ENCODE results near the gene PXDN.

Gene PXDN

DNA sequence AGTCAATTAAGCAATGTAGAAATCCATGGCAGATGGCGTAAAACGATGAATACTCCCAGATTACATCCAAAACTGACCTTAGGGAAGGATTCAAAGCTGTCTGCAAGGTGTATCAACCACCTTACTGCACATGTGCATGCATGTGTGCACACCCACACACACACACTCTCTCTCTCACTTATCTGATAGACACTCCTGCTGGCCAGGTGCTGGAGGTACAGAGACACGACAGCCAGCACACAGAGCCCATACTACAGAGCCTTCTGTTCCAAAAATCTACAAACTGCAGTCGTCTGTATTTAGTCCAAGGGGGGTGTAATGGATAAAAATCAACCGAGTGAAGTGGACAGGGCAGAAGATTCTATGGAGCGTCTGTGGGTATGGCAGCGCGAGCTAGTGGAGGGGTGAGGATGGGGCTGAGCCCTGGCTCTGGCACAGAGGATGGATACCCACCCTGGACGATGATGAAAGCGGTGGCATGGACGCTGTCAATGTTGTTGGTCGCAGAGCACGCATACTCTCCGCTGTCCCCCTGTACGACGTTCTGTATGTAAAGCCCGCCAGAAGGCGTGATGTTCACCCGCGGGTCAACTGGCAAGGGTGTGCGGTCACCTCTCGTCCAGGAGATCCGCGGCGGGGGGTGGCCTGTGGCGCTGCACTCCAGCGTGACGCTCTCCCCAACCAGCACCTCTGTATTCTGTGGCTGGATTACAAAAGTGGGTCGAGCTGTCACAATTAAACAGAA lies 78.4 kb downstream of the PXDN start:
- H3K27me3 ChIP-seq (ENCODE audit: insufficient read depth, insufficient read length) = no peaks in the 10 kb centered on the region
- TF ChIP-seq SUZ12 (IDR thresholded peaks at IDR 0.05; ENCODE audit: extremely low read depth, insufficient read depth, insufficient read length) (no peak), YY1 (IDR thresholded peaks at IDR 0.05; ENCODE audit: insufficient read depth, insufficient read length) (no peak), ZNF274 (IDR thresholded peaks at IDR 0.05; ENCODE audit: low read depth, low read length) (no peak)
- no peak overlapping the region for H3K9ac ChIP-seq (ENCODE audit: insufficient read length, low read depth)
- H3K36me3 ChIP-seq (ENCODE audit: insufficient read depth, insufficient read length, low read length) = peaks cover 62% of the 10 kb centered on the region
- no peak for DNase-seq (ENCODE audit: low read depth, low spot score)
- H3K4me3 ChIP-seq (ENCODE audit: insufficient read length, low read depth) = no peak overlapping the region
- no peaks in the 10 kb centered on the region for H3K4me1 ChIP-seq (ENCODE audit: insufficient read depth, insufficient read length)
- H3K9me3 ChIP-seq (ENCODE audit: insufficient read depth, low read length) = no peaks in the 10 kb centered on the region

DNA sequence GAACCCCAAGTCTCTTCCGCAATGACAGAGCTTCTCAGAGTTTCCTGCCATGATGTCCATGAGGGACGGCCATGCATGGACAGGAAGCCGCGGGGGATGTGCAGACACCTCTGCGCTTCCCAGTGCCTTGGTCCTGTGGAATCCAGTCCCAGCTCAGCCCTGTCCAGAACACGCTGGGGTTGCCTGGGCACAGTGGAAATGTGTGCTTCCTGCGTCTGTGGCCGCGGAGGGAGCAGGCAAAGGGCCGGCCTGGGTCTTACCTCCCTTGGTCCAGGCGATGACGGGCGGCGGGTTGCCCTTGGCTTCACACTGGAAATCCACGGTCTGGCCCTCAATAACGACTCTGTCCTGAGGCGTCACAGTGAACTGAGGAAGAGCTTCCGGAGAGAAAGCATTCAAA lies 79.6 kb downstream of the PXDN start:
- Histone ChIP-seq H3K4me1 (ENCODE audit: insufficient read depth, insufficient read length) (no peaks in the 10 kb centered on the region), H3K27me3 (ENCODE audit: insufficient read depth, insufficient read length) (no peaks in the 10 kb centered on the region), H3K9me3 (ENCODE audit: insufficient read depth, low read length) (no peaks in the 10 kb centered on the region), H3K9ac (ENCODE audit: insufficient read length, low read depth) (no peak overlapping the region), H3K4me3 (ENCODE audit: insufficient read length, low read depth) (no peak overlapping the region), H3K36me3 (ENCODE audit: insufficient read depth, insufficient read length, low read length) (peaks cover 66% of the 10 kb centered on the region)
- DNase-seq (ENCODE audit: low read depth, low spot score) = no peak
- TF ChIP-seq SUZ12 (IDR thresholded peaks at IDR 0.05; ENCODE audit: extremely low read depth, insufficient read depth, insufficient read length) (no peak), YY1 (IDR thresholded peaks at IDR 0.05; ENCODE audit: insufficient read depth, insufficient read length) (no peak), ZNF274 (IDR thresholded peaks at IDR 0.05; ENCODE audit: low read depth, low read length) (no peak)

DNA sequence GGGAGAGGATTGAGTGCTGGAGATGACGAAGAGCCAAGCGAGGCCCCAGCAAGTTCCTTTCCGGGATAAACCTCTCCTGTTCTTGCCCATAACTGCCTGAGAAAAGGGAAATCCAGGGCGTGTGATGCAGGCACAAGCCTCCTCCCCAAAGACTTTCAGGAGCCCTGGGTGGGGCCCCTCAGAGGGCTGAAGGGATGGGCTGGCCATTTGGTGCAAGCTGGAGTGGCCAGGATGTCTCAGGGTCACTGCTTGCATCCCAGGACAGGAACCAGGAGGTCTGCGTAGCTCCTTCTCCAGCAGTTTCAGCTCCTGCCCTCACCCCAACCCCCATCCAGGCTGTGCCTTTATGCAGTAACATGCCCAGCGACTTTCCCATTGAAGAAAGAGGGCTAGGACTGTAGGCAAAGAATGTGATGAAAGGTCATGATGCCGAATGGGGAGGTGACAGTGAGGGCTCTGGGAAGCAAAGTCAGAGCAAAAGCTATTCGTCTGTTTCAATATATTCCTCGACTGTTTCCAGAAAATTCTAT lies 80.2 kb downstream of the PXDN start:
- peaks cover 71% of the 10 kb centered on the region for H3K36me3 ChIP-seq (ENCODE audit: insufficient read depth, insufficient read length, low read length)
- no peak for TF ChIP-seq ZNF274 (IDR thresholded peaks at IDR 0.05; ENCODE audit: low read depth, low read length)
- TF ChIP-seq YY1 (IDR thresholded peaks at IDR 0.05; ENCODE audit: insufficient read depth, insufficient read length) = no peak
- TF ChIP-seq SUZ12 (IDR thresholded peaks at IDR 0.05; ENCODE audit: extremely low read depth, insufficient read depth, insufficient read length) = no peak
- no peak for DNase-seq (ENCODE audit: low read depth, low spot score)

DNA sequence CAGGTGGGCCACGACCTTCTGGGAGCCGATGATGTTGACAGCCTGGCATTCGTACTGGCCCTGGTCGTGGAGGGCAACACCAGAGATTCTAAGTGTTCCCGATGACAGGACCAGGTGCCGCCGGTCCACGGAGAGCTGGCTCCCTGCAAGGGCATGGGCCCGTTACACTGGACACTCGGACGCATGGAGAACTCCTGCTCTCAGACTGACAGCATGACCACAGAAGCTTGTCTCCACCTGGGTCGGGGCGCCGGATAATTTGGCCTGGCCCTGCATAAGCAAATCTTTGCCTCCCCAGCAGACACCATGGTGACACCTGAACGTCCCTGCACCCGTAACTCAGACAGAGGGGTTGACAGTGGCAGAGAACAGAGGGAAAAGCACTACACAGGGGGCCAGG lies 80.7 kb downstream of the PXDN start:
- peaks cover 75% of the 10 kb centered on the region for H3K36me3 ChIP-seq (ENCODE audit: insufficient read depth, insufficient read length, low read length)
- no peak overlapping the region for H3K4me3 ChIP-seq (ENCODE audit: insufficient read length, low read depth)
- H3K4me1 ChIP-seq (ENCODE audit: insufficient read depth, insufficient read length) = no peaks in the 10 kb centered on the region
- TF ChIP-seq SUZ12 (IDR thresholded peaks at IDR 0.05; ENCODE audit: extremely low read depth, insufficient read depth, insufficient read length) = no peak
- no peak for TF ChIP-seq ZNF274 (IDR thresholded peaks at IDR 0.05; ENCODE audit: low read depth, low read length)
- no peak for TF ChIP-seq YY1 (IDR thresholded peaks at IDR 0.05; ENCODE audit: insufficient read depth, insufficient read length)
- H3K9me3 ChIP-seq (ENCODE audit: insufficient read depth, low read length) = no peaks in the 10 kb centered on the region
- DNase-seq (ENCODE audit: low read depth, low spot score) = no peak
- H3K9ac ChIP-seq (ENCODE audit: insufficient read length, low read depth) = no peak overlapping the region
- no peaks in the 10 kb centered on the region for H3K27me3 ChIP-seq (ENCODE audit: insufficient read depth, insufficient read length)

More for the DNA sequence above, 80.2 kb downstream of the PXDN start:
- Histone ChIP-seq H3K9me3 (ENCODE audit: insufficient read depth, low read length) (no peaks in the 10 kb centered on the region), H3K27me3 (ENCODE audit: insufficient read depth, insufficient read length) (no peaks in the 10 kb centered on the region), H3K4me1 (ENCODE audit: insufficient read depth, insufficient read length) (no peaks in the 10 kb centered on the region), H3K4me3 (ENCODE audit: insufficient read length, low read depth) (no peak overlapping the region), H3K9ac (ENCODE audit: insufficient read length, low read depth) (no peak overlapping the region)

DNA sequence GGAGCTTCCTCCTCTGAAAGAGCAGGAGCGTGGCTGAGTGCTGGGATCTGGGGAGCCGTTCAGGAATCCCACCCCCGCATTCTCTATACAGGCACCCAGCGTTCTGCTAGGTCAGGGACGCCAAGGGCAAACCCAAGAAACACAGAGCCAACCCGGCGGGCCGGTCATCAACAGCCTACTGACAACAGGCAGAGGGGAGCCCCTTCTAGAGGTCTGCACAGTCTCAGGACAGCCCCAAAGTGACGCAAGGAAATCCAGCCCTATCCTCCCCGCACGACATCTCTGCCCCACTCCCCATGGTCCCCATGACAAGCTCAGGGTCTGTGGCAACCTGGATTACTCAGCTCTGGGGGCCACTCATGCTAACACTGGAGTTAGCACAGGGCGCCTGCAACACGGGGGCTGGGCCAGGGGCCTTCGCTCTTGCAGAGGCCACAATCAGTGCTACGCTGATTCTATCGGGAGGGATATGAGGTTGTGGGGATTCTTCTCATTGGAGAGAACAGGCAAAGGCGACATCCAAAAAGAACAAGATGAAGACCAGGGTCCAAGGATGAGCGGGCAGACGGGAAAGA lies 81.6 kb downstream of the PXDN start:
- DNase-seq (ENCODE audit: low read depth, low spot score) = no peak
- Histone ChIP-seq H3K9me3 (ENCODE audit: insufficient read depth, low read length) (no peaks in the 10 kb centered on the region), H3K27me3 (ENCODE audit: insufficient read depth, insufficient read length) (no peaks in the 10 kb centered on the region), H3K36me3 (ENCODE audit: insufficient read depth, insufficient read length, low read length) (peaks cover 75% of the 10 kb centered on the region), H3K4me1 (ENCODE audit: insufficient read depth, insufficient read length) (no peaks in the 10 kb centered on the region), H3K9ac (ENCODE audit: insufficient read length, low read depth) (no peak overlapping the region), H3K4me3 (ENCODE audit: insufficient read length, low read depth) (no peak overlapping the region)
- TF ChIP-seq ZNF274 (IDR thresholded peaks at IDR 0.05; ENCODE audit: low read depth, low read length) (no peak), SUZ12 (IDR thresholded peaks at IDR 0.05; ENCODE audit: extremely low read depth, insufficient read depth, insufficient read length) (no peak), YY1 (IDR thresholded peaks at IDR 0.05; ENCODE audit: insufficient read depth, insufficient read length) (no peak)

DNA sequence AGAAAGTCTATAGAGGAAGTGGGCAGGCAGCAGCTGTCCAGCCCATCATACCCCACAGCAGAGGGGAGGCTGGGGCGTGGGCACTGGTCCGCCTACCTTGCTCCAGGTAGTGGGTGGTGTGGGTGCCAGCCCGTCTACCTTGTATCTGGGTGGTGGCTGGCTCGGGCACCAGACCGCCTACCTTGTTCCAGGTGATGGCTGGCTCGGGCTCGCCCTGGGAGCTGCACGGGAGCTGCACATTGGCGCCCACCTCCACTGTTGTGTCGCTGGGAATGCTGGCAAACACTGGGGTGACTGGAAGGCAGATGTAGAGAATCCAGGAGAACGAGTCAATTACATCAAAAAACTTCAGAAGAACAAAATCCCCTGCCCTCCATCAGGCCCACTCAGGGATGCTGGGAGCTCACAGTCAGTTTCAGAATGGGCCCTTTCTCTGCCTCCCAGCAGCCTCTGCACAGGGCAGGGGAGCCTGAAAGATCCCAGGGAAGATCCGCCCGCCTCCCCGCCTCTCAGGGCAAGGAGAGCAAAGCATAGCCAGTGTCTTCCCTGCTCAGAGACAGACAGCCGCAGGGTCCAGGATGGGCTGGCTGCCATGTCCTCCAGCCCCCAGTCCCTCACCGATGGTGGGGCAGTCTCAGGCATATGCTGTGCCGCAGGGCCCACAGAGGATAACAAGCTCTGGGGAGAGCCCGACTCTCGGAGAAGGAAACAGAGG lies 82.3 kb downstream of the PXDN start:
- Histone ChIP-seq H3K4me1 (ENCODE audit: insufficient read depth, insufficient read length) (peaks cover under 1% of the 10 kb centered on the region), H3K4me3 (ENCODE audit: insufficient read length, low read depth) (no peak overlapping the region), H3K36me3 (ENCODE audit: insufficient read depth, insufficient read length, low read length) (peaks cover 75% of the 10 kb centered on the region), H3K9me3 (ENCODE audit: insufficient read depth, low read length) (no peaks in the 10 kb centered on the region), H3K9ac (ENCODE audit: insufficient read length, low read depth) (no peak overlapping the region), H3K27me3 (ENCODE audit: insufficient read depth, insufficient read length) (no peaks in the 10 kb centered on the region)
- DNase-seq (ENCODE audit: low read depth, low spot score) = no peak
- TF ChIP-seq YY1 (IDR thresholded peaks at IDR 0.05; ENCODE audit: insufficient read depth, insufficient read length) = no peak
- TF ChIP-seq SUZ12 (IDR thresholded peaks at IDR 0.05; ENCODE audit: extremely low read depth, insufficient read depth, insufficient read length) = no peak
- no peak for TF ChIP-seq ZNF274 (IDR thresholded peaks at IDR 0.05; ENCODE audit: low read depth, low read length)

Measured in NT2/D1 (cell line).